SU-DHL-6 (cell line): ENCODE data around the gene HLA-DRA.

Experiments
- H2AFZ ChIP-seq: fragments of 200-600 bp; sonication (generic); 2 replicates; pipeline ENCODE4 v1.6.1; 2014; ENCODE audit warnings: low read depth, mild to moderate bottlenecking, moderate library complexity, mixed read lengths, antibody characterized with exemption, low read length; ENCODE audit not compliant: severe bottlenecking
- H3F3A ChIP-seq: fragments of 200-600 bp; shearing (Covaris generic); 2 replicates; pipeline ENCODE4 v1.6.0; 2016; ENCODE audit warnings: antibody characterized with exemption, mild to moderate bottlenecking; ENCODE audit not compliant: insufficient read depth
- H3K27ac ChIP-seq: fragments of 200-600 bp; sonication (generic); 2 replicates; pipeline ENCODE4 v1.5.1; 2016; ENCODE audit warnings: low read depth, mild to moderate bottlenecking, low read length, moderate library complexity, mixed read lengths
- H3K27me3 ChIP-seq: fragments of 200-600 bp; sonication (generic), shearing (Covaris generic); 2 replicates; pipeline ENCODE4 v1.6.0; 2014; ENCODE audit warnings: mild to moderate bottlenecking, low read length
- H3K36me3 ChIP-seq: fragments of 200-600 bp; sonication (generic); 2 replicates; pipeline ENCODE4 v1.6.1; 2014; ENCODE audit warnings: mild to moderate bottlenecking, low read length, mixed read lengths
- H3K4me2 ChIP-seq: fragments of 300-600, 200-600 bp; shearing (Covaris generic), sonication (generic); 2 replicates; pipeline ENCODE4 v1.6.0; 2014; ENCODE audit warnings: low read length, low read depth, mild to moderate bottlenecking; ENCODE audit not compliant: poor library complexity, severe bottlenecking
- H3K4me3 ChIP-seq: fragments of 200-600 bp; sonication (generic); 2 replicates; pipeline ENCODE4 v1.5.1; 2014; ENCODE audit warnings: antibody characterized with exemption, low read length, mild to moderate bottlenecking, mixed read lengths; ENCODE audit not compliant: insufficient read depth, poor library complexity, severe bottlenecking
- H3K79me2 ChIP-seq: fragments of 200-600 bp; sonication (generic); 2 replicates; pipeline ENCODE4 v1.6.1; 2014; ENCODE audit warnings: mild to moderate bottlenecking, low read length, moderate library complexity; ENCODE audit not compliant: insufficient read depth
- H3K9ac ChIP-seq: fragments of 200-600 bp; sonication (generic); 2 replicates; pipeline ENCODE4 v1.7.0; 2014; ENCODE audit warnings: mild to moderate bottlenecking, low read length
- H3K9me2 ChIP-seq: fragments of 200-600 bp; sonication (generic); replicated peaks from 2 replicates; pipeline ENCODE4 v1.6.1; 2014; ENCODE audit warnings: low read length; ENCODE audit not compliant: insufficient read depth
- H3K9me3 ChIP-seq: fragments of 200-600 bp; sonication (generic); 2 replicates; pipeline ENCODE4 v1.6.1; 2014; ENCODE audit warnings: low read length, mixed read lengths; ENCODE audit not compliant: insufficient read depth
- H4K20me1 ChIP-seq: fragments of 200-600 bp; sonication (generic); 2 replicates; pipeline ENCODE4 v1.6.1; 2014; ENCODE audit warnings: low read depth, mild to moderate bottlenecking, antibody characterized with exemption, low read length, moderate library complexity, mixed read lengths
- CTCF ChIP-seq: fragments of 200-600 bp; sonication (generic); IDR thresholded peaks from one replicate; pipeline ENCODE4 v1.5.1; 2017; ENCODE audit warnings: antibody characterized with exemption, mild to moderate bottlenecking, low read length, moderate library complexity; ENCODE audit not compliant: insufficient read depth, poor library complexity, severe bottlenecking
- EZH2phosphoT487 ChIP-seq: fragments of 200-600 bp; sonication (generic), shearing (Covaris generic); conservative IDR thresholded peaks from 2 replicates; pipeline ENCODE4 v1.6.1; 2018; ENCODE audit warnings: mild to moderate bottlenecking, antibody characterized with exemption, low read length, moderate library complexity, mixed read lengths

Gene HLA-DRA

DNA sequence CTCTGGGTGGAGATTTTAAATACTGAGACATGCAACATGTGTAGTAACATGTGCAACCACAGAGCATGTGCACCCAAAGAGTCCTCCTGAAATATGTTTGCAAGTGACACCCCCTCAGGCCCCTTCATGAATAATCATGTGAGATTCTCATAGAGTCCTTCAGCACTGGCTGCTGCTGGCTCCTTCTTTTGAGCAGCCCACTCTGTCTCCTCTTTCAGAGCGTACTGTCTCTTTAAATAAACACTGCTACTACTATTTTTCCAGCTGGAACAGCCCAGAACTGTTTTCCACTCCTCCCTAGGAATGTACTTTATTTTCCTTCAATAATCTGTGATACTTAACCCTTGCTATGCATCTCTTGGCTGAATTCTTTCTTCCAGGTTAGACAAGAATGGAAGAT lies 48.4 kb downstream of the HLA-DRA start:
- no peak for TF ChIP-seq CTCF
- no peak for TF ChIP-seq EZH2phosphoT487
- H2AFZ ChIP-seq: no peak overlapping the region
- no peak overlapping the region for H3K4me2 ChIP-seq
- H3K9me2 ChIP-seq: no peaks in the 10 kb centered on the region
- no peak overlapping the region for H3K4me3 ChIP-seq
- no peaks in the 10 kb centered on the region for H3K9me3 ChIP-seq
- no peaks in the 10 kb centered on the region for H3K27me3 ChIP-seq
- no peaks in the 10 kb centered on the region for H3F3A ChIP-seq
- H3K9ac ChIP-seq: no peak overlapping the region
- no peak overlapping the region for H3K27ac ChIP-seq
- no peaks in the 10 kb centered on the region for H3K36me3 ChIP-seq
- H3K79me2 ChIP-seq: no peaks in the 10 kb centered on the region
- no peaks in the 10 kb centered on the region for H4K20me1 ChIP-seq

GRCh38 chr6:32491700-32492099 lies 52.0 kb downstream of the HLA-DRA start:
- Histone ChIP-seq H3K9me3 (no peaks in the 10 kb centered on the region), H3K27ac (no peak overlapping the region), H2AFZ (no peak overlapping the region), H3K4me2 (no peak overlapping the region), H4K20me1 (no peaks in the 10 kb centered on the region), H3K36me3 (no peaks in the 10 kb centered on the region), H3K9me2 (no peaks in the 10 kb centered on the region), H3K9ac (no peak overlapping the region), H3K27me3 (no peaks in the 10 kb centered on the region), H3K4me3 (no peak overlapping the region), H3K79me2 (no peaks in the 10 kb centered on the region), H3F3A (no peaks in the 10 kb centered on the region)
- TF ChIP-seq CTCF (no peak), EZH2phosphoT487 (no peak)

DNA sequence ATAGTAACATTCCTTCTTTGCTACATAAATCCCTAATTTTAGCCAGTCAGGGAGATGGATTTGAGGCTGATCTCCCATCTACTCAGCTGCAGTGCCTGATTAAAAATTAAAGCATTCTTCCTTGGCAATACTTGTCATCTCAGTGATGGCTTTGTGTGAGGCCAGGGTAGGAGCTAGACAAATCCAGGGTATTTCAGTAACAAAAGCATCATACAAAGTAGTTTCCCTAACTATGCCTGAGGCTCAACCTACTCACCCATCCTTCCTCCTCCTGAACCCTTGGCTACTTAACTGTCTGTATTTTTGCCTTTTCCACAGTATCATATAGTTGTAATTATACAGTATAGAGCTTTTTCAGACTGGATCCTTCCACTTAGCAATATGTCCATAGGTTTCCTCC lies 52.7 kb downstream of the HLA-DRA start:
- Histone ChIP-seq H3K27me3 (no peaks in the 10 kb centered on the region), H3K9ac (no peak overlapping the region), H3F3A (no peaks in the 10 kb centered on the region), H2AFZ (no peak overlapping the region), H4K20me1 (no peaks in the 10 kb centered on the region), H3K27ac (no peak overlapping the region), H3K36me3 (no peaks in the 10 kb centered on the region), H3K9me3 (no peaks in the 10 kb centered on the region), H3K4me2 (no peak overlapping the region), H3K9me2 (no peaks in the 10 kb centered on the region), H3K79me2 (no peaks in the 10 kb centered on the region), H3K4me3 (no peak overlapping the region)
- TF ChIP-seq CTCF (no peak), EZH2phosphoT487 (no peak)
